Aorta (tissue), 5 donors: Measurements from ENCODE around the gene IGFN1. TPM values are rescaled to one million over a fixed set of nuclear protein-coding genes. Genes with fewer than 3 reads are reported as not detected.

Experiments
- ATAC-seq: fragments of 200-7000 bp; cut with Tn5 transposase; one replicate; pipeline ENCODE4 v1.9.1; 2022; ENCODE audit warnings: moderate library complexity; ENCODE audit not compliant: low FRiP score
- DNase-seq, 2 donors: peaks; one replicate each; pipeline ENCODE4 v3.0.0-alpha.2; 2020
- H3K27ac ChIP-seq, 2 donors: one replicate each; pipeline ENCODE4 v1.5.1; 2013; ENCODE audit warnings: low read length in 2 of 2, mild to moderate bottlenecking in 2 of 2, moderate library complexity in 2 of 2, control low read depth in 1 of 2, inconsistent platforms in 1 of 2, low read depth in 1 of 2
- H3K27me3 ChIP-seq, 2 donors: one replicate each; pipeline ENCODE4 v1.6.1; 2013; ENCODE audit warnings: control low read depth in 1 of 2, low read length in 1 of 2, mild to moderate bottlenecking in 1 of 2, moderate library complexity in 1 of 2; ENCODE audit not compliant: insufficient read depth in 2 of 2, control insufficient read depth in 1 of 2
- H3K36me3 ChIP-seq, 2 donors: one replicate each; pipeline ENCODE4 v1.6.1; 2013; ENCODE audit warnings: control low read depth in 1 of 2, low read length in 1 of 2, mild to moderate bottlenecking in 1 of 2; ENCODE audit not compliant: insufficient read depth in 2 of 2, control insufficient read depth in 1 of 2
- H3K4me1 ChIP-seq, 2 donors: one replicate each; pipeline ENCODE4 v1.6.1; 2013; ENCODE audit warnings: low read length in 2 of 2, control low read depth in 1 of 2, mild to moderate bottlenecking in 1 of 2, moderate library complexity in 1 of 2; ENCODE audit not compliant: insufficient read depth in 2 of 2, control insufficient read depth in 1 of 2
- H3K4me3 ChIP-seq, 2 donors: one replicate each; pipeline ENCODE4 v1.5.1; 2013; ENCODE audit warnings: low read length in 2 of 2, control low read depth in 1 of 2, mild to moderate bottlenecking in 1 of 2
- H3K9me3 ChIP-seq: one replicate; pipeline ENCODE4 v1.6.1; 2013; ENCODE audit warnings: mild to moderate bottlenecking, low read length; ENCODE audit not compliant: control insufficient read depth
- WGBS, 2 donors: extraction: QIAGEN DNeasy Blood & Tissue Kit; methylation state at CpG; one replicate each; pipeline ENCODE4 v1.1.7; 2013; 5-methylcytosine and 5-hydroxymethylcytosine counted together
- intact Hi-C, 2 donors: fragments of 100-400 bp; cut with DNase I; formaldehyde crosslinking; loops; one replicate each; pipeline versions ENCODE4 v1.14.2 to v1.15.0; 2022
- polyA plus RNA-seq, 2 donors: library from polyadenylated mRNA; stranded (reverse); fragments of 200-250 nt; gene quantifications; one replicate each; pipeline ENCODE4 v1.2.3, GENCODE V29; 2013
- total RNA-seq, 2 donors: library from RNA; stranded (reverse); fragmentation: NEBNext Ultra II Directional; extraction: Animal tissue kit (Norgen Biotek cat#: 25700); gene quantifications; one replicate each; pipeline ENCODE4 v1.2.1, GENCODE V29; 2021
- donor health status: healthy with polysubstance abuse.
- donor health status: Bipolar disorder and iron deficiency.
- donor health status: DM: no; HTN: no; CAD: no.
- donor health status: DM: no; HTN: no; CAD: no.
- donor health status: DM: yes; HTN: yes; CAD: no.

IGFN1 gene
- total and polyA plus RNA-seq, 4 donors = 0.03 to 0.50 (median 0.16) TPM

GRCh38 chr1:201170533-201171062, 20.0 kb upstream of the IGFN1 start:
- Histone ChIP-seq H3K4me1 (no peaks in the 10 kb centered on the region), H3K9me3 (no peaks in the 10 kb centered on the region), H3K27ac (peak overlapping the region in 1 of 2 donors; percentile 54), H3K36me3 (no peaks in the 10 kb centered on the region), H3K4me3 (peak overlapping the region; percentile 48 to 56), H3K27me3 (no peaks in the 10 kb centered on the region)
- 4% methylated on average over 26 of the region's 26 CpGs for WGBS, 2 donors
- intact Hi-C loops = loop anchor here in 1 of 2 donors (2.0 kb wide), 1 partner anchor 16 kb away; the partner anchor contains the start of gene TMEM9
- peak; percentile 100 for ATAC-seq
- peak; percentile 96 to 98 for DNase-seq

GRCh38 chr1:201171063-201172036, 19.3 kb upstream of the IGFN1 start:
- no peaks in the 10 kb centered on the region for H3K4me1 ChIP-seq
- peak overlapping the region; percentile 48 to 56 for H3K4me3 ChIP-seq
- WGBS, 2 donors = 6 to 8% methylated on average over 48 of the region's 48 CpGs
- ATAC-seq (peak; percentile 73), DNase-seq (peak; percentile 62 to 87)
- H3K9me3 ChIP-seq = no peaks in the 10 kb centered on the region
- H3K36me3 ChIP-seq = no peaks in the 10 kb centered on the region
- intact Hi-C loops = loop anchor here in 1 of 2 donors (2.0 kb wide), 1 partner anchor 17 kb away; the partner anchor contains the start of gene TMEM9
- H3K27ac ChIP-seq = peak overlapping the region in 1 of 2 donors; percentile 54
- no peaks in the 10 kb centered on the region for H3K27me3 ChIP-seq

GRCh38 chr1:201172326-201172725, 18.3 kb upstream of the IGFN1 start:
- H3K9me3 ChIP-seq = no peaks in the 10 kb centered on the region
- WGBS, 2 donors = 90 to 93% methylated on average over 4 of the region's 4 CpGs

GRCh38 chr1:201172999-201173610, 17.5 kb upstream of the IGFN1 start:
- Histone ChIP-seq H3K4me3 (no peak overlapping the region), H3K9me3 (no peaks in the 10 kb centered on the region), H3K27me3 (no peaks in the 10 kb centered on the region), H3K4me1 (no peaks in the 10 kb centered on the region), H3K27ac (no peak overlapping the region), H3K36me3 (no peaks in the 10 kb centered on the region)
- 94 to 97% methylated on average over 4 of the region's 4 CpGs for WGBS, 2 donors
- no peak for DNase-seq
- ATAC-seq = no peak
- intact Hi-C loops = no loop called here

More at GRCh38 chr1:201172326-201172725, 18.3 kb upstream of the IGFN1 start:
- ATAC-seq = no peak
- H3K27ac ChIP-seq = no peak overlapping the region
- no peaks in the 10 kb centered on the region for H3K4me1 ChIP-seq
- no peaks in the 10 kb centered on the region for H3K36me3 ChIP-seq
- no peak overlapping the region for H3K4me3 ChIP-seq
- H3K27me3 ChIP-seq = no peaks in the 10 kb centered on the region
- no peak for DNase-seq
- intact Hi-C loops = no loop called here

- Histone ChIP-seq H3K4me1 (no peaks in the 10 kb centered on the region), H3K36me3 (no peaks in the 10 kb centered on the region), H3K4me3 (no peak overlapping the region), H3K9me3 (no peaks in the 10 kb centered on the region), H3K27me3 (no peaks in the 10 kb centered on the region), H3K27ac (no peak overlapping the region)
- 83 to 88% methylated on average over 1 of the region's 1 CpG for WGBS, 2 donors
- no peak for DNase-seq
- intact Hi-C loops = no loop called here
- ATAC-seq = no peak
Observed at GRCh38 chr1:201173736-201174135, 16.9 kb upstream of the IGFN1 start.

GRCh38 chr1:201175820-201176500, 14.7 kb upstream of the IGFN1 start:
- Histone ChIP-seq H3K4me3 (no peak overlapping the region), H3K4me1 (no peaks in the 10 kb centered on the region), H3K9me3 (peaks cover 2% of the 10 kb centered on the region), H3K27me3 (no peaks in the 10 kb centered on the region), H3K27ac (no peak overlapping the region), H3K36me3 (no peaks in the 10 kb centered on the region)
- DNase-seq (no peak), ATAC-seq (no peak)
- 79 to 83% methylated on average over 7 of the region's 7 CpGs for WGBS, 2 donors
- intact Hi-C loops = no loop called here

GRCh38 chr1:201176940-201177339, 13.7 kb upstream of the IGFN1 start:
- Histone ChIP-seq H3K4me1 (no peaks in the 10 kb centered on the region), H3K9me3 (peaks cover 2% of the 10 kb centered on the region), H3K27me3 (no peaks in the 10 kb centered on the region), H3K4me3 (no peak overlapping the region), H3K36me3 (no peaks in the 10 kb centered on the region), H3K27ac (no peak overlapping the region)
- no peak for ATAC-seq
- 80 to 89% methylated on average over 2 of the region's 2 CpGs for WGBS, 2 donors
- intact Hi-C loops = no loop called here
- no peak for DNase-seq

- Histone ChIP-seq H3K9me3 (peaks cover 2% of the 10 kb centered on the region), H3K36me3 (no peaks in the 10 kb centered on the region), H3K27ac (no peak overlapping the region), H3K4me3 (no peak overlapping the region), H3K27me3 (no peaks in the 10 kb centered on the region), H3K4me1 (no peaks in the 10 kb centered on the region)
- no peak for DNase-seq
- intact Hi-C loops = no loop called here
- no peak for ATAC-seq
- 69% methylated on average over 3 of the region's 3 CpGs for WGBS, 2 donors
Observed at GRCh38 chr1:201178718-201179117, 11.9 kb upstream of the IGFN1 start.
